Kidney epithelial cell (primary cell): ENCODE data around the gene APOA1. TPM values are rescaled to one million over a fixed set of nuclear protein-coding genes. Genes with fewer than 3 reads are reported as not detected.
"Not testable (repeated sequence)": the region's sequence is repeated elsewhere in the genome, so short reads cannot be mapped to it uniquely, and the experiment has no call there.

Source experiments
- DNase-seq: peaks from one replicate; pipeline ENCODE4 v3.0.0-alpha.2; 2010; ENCODE audit warnings: low read depth
- H3K27me3 ChIP-seq: 2 replicates; pipeline ENCODE4 v1.6.0; 2011; ENCODE audit warnings: low read length; ENCODE audit not compliant: control insufficient read depth, insufficient read depth
- H3K36me3 ChIP-seq: 2 replicates; pipeline ENCODE4 v1.5.1; 2011; ENCODE audit warnings: low read length; ENCODE audit not compliant: control insufficient read depth, insufficient read depth
- H3K4me3 ChIP-seq: 2 replicates; pipeline ENCODE4 v1.5.1; 2011; ENCODE audit warnings: low read depth, mild to moderate bottlenecking, control low read depth, low read length
- total RNA-seq: library from RNA; depleted of rRNA; stranded (reverse); fragments of >200 nt; gene quantifications from 2 replicates; pipeline ENCODE4 v1.2.3, GENCODE V29; 2015
- TF ChIP-seq, protein P1 (sequence below): IDR thresholded peaks from 2 replicates; pipeline ENCODE4 v1.5.1; 2011; ENCODE audit warnings: mild to moderate bottlenecking, moderate library complexity, low read length, control low read depth, inconsistent platforms; ENCODE audit not compliant: insufficient read depth, poor library complexity, severe bottlenecking

The APOA1 gene
- total RNA-seq, 1 donor from 2014 or later: not detected

DNA sequence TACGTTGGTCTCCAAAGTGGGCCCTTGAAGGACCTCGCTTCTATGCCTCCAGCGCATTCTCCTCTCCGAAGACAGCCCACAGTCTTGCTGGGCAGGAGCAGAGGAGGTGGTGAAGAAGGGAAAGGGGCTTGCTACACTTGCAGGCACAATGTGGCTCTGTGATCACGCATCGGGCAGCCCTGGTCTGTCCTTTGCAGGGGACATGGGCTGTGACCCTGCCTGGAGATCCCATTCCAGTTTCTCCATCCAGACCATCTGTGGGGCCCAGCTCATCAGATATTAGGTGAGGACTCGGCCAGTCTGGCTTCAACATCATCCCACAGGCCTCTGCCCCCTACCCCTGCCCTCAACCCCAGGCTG is 810 bp downstream of the APOA1 start:
- Histone ChIP-seq H3K4me3 (no peak overlapping the region), H3K27me3 (no peaks in the 10 kb centered on the region), H3K36me3 (no peaks in the 10 kb centered on the region)
- DNase-seq: no peak
- TF ChIP-seq, protein P1, sequence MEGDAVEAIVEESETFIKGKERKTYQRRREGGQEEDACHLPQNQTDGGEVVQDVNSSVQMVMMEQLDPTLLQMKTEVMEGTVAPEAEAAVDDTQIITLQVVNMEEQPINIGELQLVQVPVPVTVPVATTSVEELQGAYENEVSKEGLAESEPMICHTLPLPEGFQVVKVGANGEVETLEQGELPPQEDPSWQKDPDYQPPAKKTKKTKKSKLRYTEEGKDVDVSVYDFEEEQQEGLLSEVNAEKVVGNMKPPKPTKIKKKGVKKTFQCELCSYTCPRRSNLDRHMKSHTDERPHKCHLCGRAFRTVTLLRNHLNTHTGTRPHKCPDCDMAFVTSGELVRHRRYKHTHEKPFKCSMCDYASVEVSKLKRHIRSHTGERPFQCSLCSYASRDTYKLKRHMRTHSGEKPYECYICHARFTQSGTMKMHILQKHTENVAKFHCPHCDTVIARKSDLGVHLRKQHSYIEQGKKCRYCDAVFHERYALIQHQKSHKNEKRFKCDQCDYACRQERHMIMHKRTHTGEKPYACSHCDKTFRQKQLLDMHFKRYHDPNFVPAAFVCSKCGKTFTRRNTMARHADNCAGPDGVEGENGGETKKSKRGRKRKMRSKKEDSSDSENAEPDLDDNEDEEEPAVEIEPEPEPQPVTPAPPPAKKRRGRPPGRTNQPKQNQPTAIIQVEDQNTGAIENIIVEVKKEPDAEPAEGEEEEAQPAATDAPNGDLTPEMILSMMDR: no peak

DNA sequence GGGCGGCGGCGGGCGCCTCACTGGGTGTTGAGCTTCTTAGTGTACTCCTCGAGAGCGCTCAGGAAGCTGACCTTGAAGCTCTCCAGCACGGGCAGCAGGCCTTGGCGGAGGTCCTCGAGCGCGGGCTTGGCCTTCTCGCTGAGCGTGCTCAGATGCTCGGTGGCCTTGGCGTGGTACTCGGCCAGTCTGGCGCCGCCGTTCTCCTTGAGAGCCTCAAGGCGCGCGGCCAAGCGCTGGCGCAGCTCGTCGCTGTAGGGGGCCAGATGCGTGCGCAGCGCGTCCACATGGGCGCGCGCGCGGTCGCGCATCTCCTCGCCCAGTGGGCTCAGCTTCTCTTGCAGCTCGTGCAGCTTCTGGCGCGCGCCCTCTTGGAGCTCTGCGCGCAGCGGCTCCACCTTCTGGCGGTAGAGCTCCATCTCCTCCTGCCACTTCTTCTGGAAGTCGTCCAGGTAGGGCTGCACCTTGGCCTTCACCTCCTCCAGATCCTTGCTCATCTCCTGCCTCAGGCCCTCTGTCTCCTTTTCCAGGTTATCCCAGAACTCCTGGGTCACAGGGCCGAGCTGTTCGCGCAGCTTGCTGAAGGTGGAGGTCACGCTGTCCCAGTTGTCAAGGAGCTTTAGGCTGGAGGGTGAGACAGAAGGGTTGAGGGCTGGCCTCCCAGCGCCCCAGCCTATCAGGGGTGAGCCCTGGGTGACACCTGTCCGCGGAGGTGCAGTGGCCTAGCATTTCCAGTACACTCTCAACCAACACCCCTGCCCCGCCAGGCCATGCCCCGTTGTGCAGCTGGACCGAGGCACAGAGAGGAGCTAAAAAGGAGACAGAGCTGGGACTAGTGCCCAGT is 1.4 kb downstream of the APOA1 start:
- DNase-seq: peak; percentile 60
- H3K27me3 ChIP-seq: no peaks in the 10 kb centered on the region
- TF ChIP-seq, protein P1: peak; percentile 68
- no peak overlapping the region for H3K4me3 ChIP-seq
- no peaks in the 10 kb centered on the region for H3K36me3 ChIP-seq

DNA sequence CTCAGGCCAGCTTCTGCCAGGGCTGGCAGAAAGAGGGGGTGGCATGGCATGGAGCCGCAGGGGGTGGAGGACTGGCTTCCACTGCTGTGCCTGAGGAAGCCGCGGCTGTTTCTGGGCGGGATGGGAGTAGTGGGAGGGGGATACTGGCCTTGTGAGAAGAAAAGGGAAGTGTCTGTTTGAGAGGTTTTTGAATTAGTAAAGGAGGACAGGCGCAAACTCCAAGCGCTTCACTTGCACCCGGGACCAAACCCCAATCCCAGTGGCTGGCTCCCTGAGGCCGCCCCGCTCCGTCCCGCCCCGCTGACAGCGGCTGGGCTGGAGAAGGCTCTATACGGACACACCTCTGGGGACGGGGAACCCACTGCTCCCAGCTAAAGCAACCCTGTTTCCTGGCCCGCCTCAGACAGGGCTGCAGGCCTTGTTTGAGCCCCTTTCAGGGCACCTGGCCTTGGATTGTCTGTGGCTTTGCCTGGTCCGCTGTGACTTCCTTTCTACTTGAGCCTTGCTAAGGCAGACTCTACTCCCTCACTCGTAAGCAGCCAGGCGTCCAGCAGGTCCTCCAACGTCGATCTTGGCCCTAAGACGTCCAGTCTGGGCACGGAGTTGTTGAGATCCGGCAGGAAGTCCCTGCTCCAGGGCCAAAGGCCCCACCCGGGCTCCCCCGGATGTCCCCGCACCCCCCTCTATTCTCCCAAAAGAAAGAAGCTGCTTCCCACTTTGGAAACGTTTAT is 2.2 kb downstream of the APOA1 start:
- DNase-seq: no peak
- Histone ChIP-seq H3K36me3 (no peaks in the 10 kb centered on the region), H3K4me3 (no peak overlapping the region), H3K27me3 (no peaks in the 10 kb centered on the region)
- TF ChIP-seq, protein P1: no peak

DNA sequence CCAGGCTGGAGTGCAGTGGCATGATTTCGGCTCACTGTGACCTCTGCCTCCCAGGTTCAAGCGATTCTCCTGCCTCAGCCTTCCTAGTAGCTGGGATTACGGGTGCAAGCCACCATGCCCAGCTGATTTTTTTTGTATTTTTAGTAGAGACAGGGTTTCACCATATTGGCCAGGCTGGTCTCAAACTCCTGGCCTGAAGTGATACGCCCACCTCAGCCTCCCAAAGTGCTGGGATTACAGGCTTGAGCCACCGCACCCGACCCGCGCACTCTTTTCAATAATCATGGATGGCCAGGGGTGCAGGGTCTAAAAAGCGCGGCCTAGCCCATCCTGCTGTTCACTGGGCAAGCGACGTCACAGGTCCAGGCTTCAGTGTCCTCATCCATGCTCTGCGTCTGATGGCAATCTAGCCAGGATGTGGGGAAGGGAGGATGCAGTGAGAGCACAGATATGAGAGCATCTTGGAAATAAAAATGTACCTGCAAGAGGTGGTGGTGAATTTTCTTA is 2.8 kb downstream of the APOA1 start:
- not testable (repeated sequence) for H3K4me3 ChIP-seq, H3K27me3 ChIP-seq, DNase-seq, H3K36me3 ChIP-seq

DNA sequence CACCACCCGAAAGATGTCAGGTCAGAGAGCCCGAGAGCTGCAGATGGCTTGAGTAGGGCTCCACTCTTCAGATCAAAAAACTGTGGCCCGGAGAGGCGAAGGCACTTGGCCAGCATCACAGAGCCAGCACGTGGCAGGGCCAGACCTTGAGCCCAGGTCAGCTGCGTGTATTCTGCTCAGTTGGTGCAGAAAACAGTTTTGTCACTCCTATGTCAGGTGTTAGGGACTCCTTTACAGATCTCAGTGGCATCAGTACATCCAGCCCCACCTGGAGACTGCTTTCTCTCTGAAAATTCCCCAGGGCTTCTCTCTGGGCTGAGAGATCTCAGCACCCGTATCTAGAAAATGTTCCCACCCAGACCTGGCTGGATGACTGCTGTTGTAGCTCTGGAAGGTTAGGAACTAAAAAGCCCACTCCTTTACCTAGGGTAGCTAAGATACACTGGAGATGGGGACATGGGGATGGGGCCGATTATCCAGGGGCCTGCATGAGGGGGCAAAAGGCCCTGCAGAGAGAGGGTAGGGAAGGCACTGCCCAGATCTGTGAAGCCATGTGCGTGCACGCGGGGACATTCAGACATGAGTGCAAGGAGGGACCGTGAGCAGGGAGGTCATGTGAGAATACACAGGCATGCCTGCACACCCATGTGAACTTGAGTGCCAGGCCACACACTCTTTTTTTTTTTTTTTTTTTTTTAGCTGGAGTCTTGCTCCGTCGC is 3.4 kb downstream of the APOA1 start:
- TF ChIP-seq, protein P1: no peak
- no peak overlapping the region for H3K4me3 ChIP-seq
- DNase-seq: no peak
- no peaks in the 10 kb centered on the region for H3K36me3 ChIP-seq
- no peaks in the 10 kb centered on the region for H3K27me3 ChIP-seq

DNA sequence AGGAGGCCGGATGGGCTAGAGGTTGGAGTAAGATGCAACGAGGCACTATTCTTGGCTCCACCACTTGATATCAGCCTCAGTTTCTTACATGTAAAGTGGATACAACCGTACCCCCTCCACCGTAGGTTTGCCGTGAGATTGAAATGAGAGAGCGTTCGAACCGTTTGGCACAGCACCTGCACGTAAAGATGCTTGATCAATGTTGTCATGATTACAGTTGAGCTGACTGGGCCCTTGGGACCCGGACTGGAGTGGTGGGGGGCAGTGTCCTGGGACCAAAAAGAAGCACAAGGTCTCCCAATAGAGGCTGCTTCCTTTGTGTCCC is 4.0 kb downstream of the APOA1 start:
- H3K4me3 ChIP-seq: no peak overlapping the region
- TF ChIP-seq, protein P1: no peak
- H3K27me3 ChIP-seq: peaks cover 2% of the 10 kb centered on the region
- no peak for DNase-seq
- H3K36me3 ChIP-seq: no peaks in the 10 kb centered on the region
